MM.1S (cell line): ENCODE measurements around the gene RAB11A.

ENCODE experiments used
- DNase-seq: peaks from one replicate; pipeline ENCODE4 v3.0.0-alpha.2; 2015
- H2AFZ ChIP-seq: fragments of 300-600 bp; sonication (generic); 2 replicates; pipeline ENCODE4 v1.6.0; 2016; ENCODE audit warnings: antibody characterized with exemption, low read length
- H3F3A ChIP-seq: fragments of 300-600 bp; sonication (generic); 2 replicates; pipeline ENCODE4 v1.6.1; 2016; ENCODE audit warnings: mild to moderate bottlenecking, antibody characterized with exemption, low read length, moderate library complexity, mixed read lengths; ENCODE audit not compliant: insufficient read depth
- H3K27ac ChIP-seq: fragments of 300-600 bp; sonication (generic); 2 replicates; pipeline ENCODE4 v1.5.1; 2016; ENCODE audit warnings: mild to moderate bottlenecking, low read length
- H3K27me3 ChIP-seq: fragments of 300-600 bp; sonication (generic); replicated peaks from 2 replicates; pipeline ENCODE4 v1.6.0; 2016; ENCODE audit warnings: low read length; ENCODE audit not compliant: insufficient read depth
- H3K36me3 ChIP-seq: fragments of 300-600 bp; sonication (generic); replicated peaks from 2 replicates; pipeline ENCODE4 v1.6.1; 2016; ENCODE audit warnings: mild to moderate bottlenecking, low read length, mixed read lengths; ENCODE audit not compliant: insufficient read depth
- H3K4me1 ChIP-seq: fragments of 300-600 bp; sonication (generic); 2 replicates; pipeline ENCODE4 v1.6.1; 2016; ENCODE audit warnings: low read length, mixed read lengths
- H3K4me2 ChIP-seq: fragments of 300-600 bp; sonication (generic); 2 replicates; pipeline ENCODE4 v1.6.0; 2016; ENCODE audit warnings: low read depth, low read length
- H3K4me3 ChIP-seq: fragments of 300-600 bp; sonication (generic); 2 replicates; pipeline ENCODE4 v1.5.1; 2016; ENCODE audit warnings: low read length, mixed read lengths
- H3K79me2 ChIP-seq: fragments of 300-600 bp; sonication (generic); 2 replicates; pipeline ENCODE4 v1.6.1; 2016; ENCODE audit warnings: mixed run types, low read length, mixed read lengths
- H3K9ac ChIP-seq: fragments of 300-600 bp; sonication (generic); 2 replicates; pipeline ENCODE4 v1.6.1; 2016; ENCODE audit warnings: low read length, mixed read lengths
- H3K9me2 ChIP-seq: fragments of 300-600 bp; sonication (generic); replicated peaks from 2 replicates; pipeline ENCODE4 v1.6.1; 2016; ENCODE audit warnings: mild to moderate bottlenecking, low read length, mixed read lengths; ENCODE audit not compliant: insufficient read depth
- H3K9me3 ChIP-seq: fragments of 300-600 bp; sonication (generic); replicated peaks from 2 replicates; pipeline ENCODE4 v1.6.1; 2016; ENCODE audit warnings: mild to moderate bottlenecking, low read length, mixed read lengths; ENCODE audit not compliant: insufficient read depth
- H4K20me1 ChIP-seq: fragments of 300-600 bp; sonication (generic); 2 replicates; pipeline ENCODE4 v1.6.1; 2016; ENCODE audit warnings: mild to moderate bottlenecking, low read length, moderate library complexity, mixed read lengths; ENCODE audit not compliant: insufficient read depth
- CTCF ChIP-seq: fragments of 300-600 bp; sonication (generic); IDR thresholded peaks from 2 replicates; pipeline ENCODE4 v1.5.1; 2016; ENCODE audit warnings: antibody characterized with exemption, low read length, mixed read lengths
- EZH2 ChIP-seq: fragments of 300-600 bp; sonication (generic); optimal IDR thresholded peaks from 2 replicates; pipeline ENCODE3; 2017; ENCODE audit warnings: low read depth, mild to moderate bottlenecking, antibody characterized with exemption, low read length, mixed read lengths
- EZH2phosphoT487 ChIP-seq: fragments of 300-600 bp; sonication (generic); IDR thresholded peaks from 2 replicates; pipeline ENCODE4 v1.6.1; 2018; ENCODE audit warnings: antibody characterized with exemption, low read length

Gene RAB11A

GRCh38 chr15:65893060-65893459, 23.8 kb downstream of the RAB11A start:
- no peaks in the 10 kb centered on the region for H4K20me1 ChIP-seq

GRCh38 chr15:65896236-65896635, 26.9 kb downstream of the RAB11A start:
- H3K4me1 ChIP-seq, result no peaks in the 10 kb centered on the region
- TF ChIP-seq EZH2phosphoT487 (no peak), CTCF (no peak), EZH2 (no peak)
- H3K36me3 ChIP-seq, result no peaks in the 10 kb centered on the region
- no peaks in the 10 kb centered on the region for H3F3A ChIP-seq
- no peak overlapping the region for H3K9ac ChIP-seq
- H3K4me2 ChIP-seq, result no peak overlapping the region
- no peaks in the 10 kb centered on the region for H3K79me2 ChIP-seq
- H3K4me3 ChIP-seq, result no peak overlapping the region
- no peak overlapping the region for H3K27ac ChIP-seq
- no peak for DNase-seq
- no peaks in the 10 kb centered on the region for H3K9me3 ChIP-seq
- no peak overlapping the region for H2AFZ ChIP-seq
- no peaks in the 10 kb centered on the region for H3K27me3 ChIP-seq
- no peaks in the 10 kb centered on the region for H4K20me1 ChIP-seq
- H3K9me2 ChIP-seq, result no peaks in the 10 kb centered on the region

More at GRCh38 chr15:65893060-65893459, 23.8 kb downstream of the RAB11A start:
- Histone ChIP-seq H3K79me2 (no peaks in the 10 kb centered on the region), H3F3A (no peaks in the 10 kb centered on the region), H3K9ac (no peak overlapping the region), H3K27ac (no peak overlapping the region), H2AFZ (no peak overlapping the region), H3K9me3 (no peaks in the 10 kb centered on the region), H3K4me3 (no peak overlapping the region), H3K9me2 (no peaks in the 10 kb centered on the region), H3K27me3 (no peaks in the 10 kb centered on the region), H3K4me1 (no peaks in the 10 kb centered on the region), H3K4me2 (no peak overlapping the region), H3K36me3 (0 out of 2 replicates have a peak, but pooled peaks cover 6% of the 10 kb centered on the region)
- TF ChIP-seq EZH2phosphoT487 (no peak), CTCF (no peak), EZH2 (no peak)
- DNase-seq, result no peak

GRCh38 chr15:65900488-65900887, 31.2 kb downstream of the RAB11A start:
- Histone ChIP-seq H3K4me3 (no peak overlapping the region), H3K36me3 (no peaks in the 10 kb centered on the region), H3K79me2 (no peaks in the 10 kb centered on the region), H3K27me3 (no peaks in the 10 kb centered on the region), H3K9me3 (no peaks in the 10 kb centered on the region), H2AFZ (no peak overlapping the region), H3K4me2 (no peak overlapping the region), H3K4me1 (0 out of 2 replicates have a peak, but pooled peaks cover 7% of the 10 kb centered on the region), H3F3A (no peaks in the 10 kb centered on the region), H3K9me2 (no peaks in the 10 kb centered on the region), H4K20me1 (no peaks in the 10 kb centered on the region), H3K27ac (no peak overlapping the region), H3K9ac (no peak overlapping the region)
- no peak for TF ChIP-seq CTCF
- TF ChIP-seq EZH2phosphoT487, result no peak
- no peak for TF ChIP-seq EZH2
- no peak for DNase-seq
